Subcutaneous adipose tissue (tissue), 4 donors: Measurements from ENCODE around the gene INPP4B. TPM values are rescaled to one million over a fixed set of nuclear protein-coding genes. Genes with fewer than 3 reads are reported as not detected.

Experiments
- total RNA-seq, 4 donors: library from RNA; depleted of rRNA; stranded (reverse); fragments of >200 nt; gene quantifications; one replicate each; pipeline ENCODE4 v1.1.0, GENCODE V29; 2016
- TF ChIP-seq, protein P1 (sequence below): fragments of 450-650 bp; IDR thresholded peaks from one replicate; pipeline ENCODE4 v1.5.1; 2016; ENCODE audit warnings: low read depth, mild to moderate bottlenecking, control low read depth, antibody characterized with exemption, moderate library complexity

Gene INPP4B
- total RNA-seq, 4 donors from 2014 or later, result 14.3 to 28.1 (median 24.6) TPM

DNA sequence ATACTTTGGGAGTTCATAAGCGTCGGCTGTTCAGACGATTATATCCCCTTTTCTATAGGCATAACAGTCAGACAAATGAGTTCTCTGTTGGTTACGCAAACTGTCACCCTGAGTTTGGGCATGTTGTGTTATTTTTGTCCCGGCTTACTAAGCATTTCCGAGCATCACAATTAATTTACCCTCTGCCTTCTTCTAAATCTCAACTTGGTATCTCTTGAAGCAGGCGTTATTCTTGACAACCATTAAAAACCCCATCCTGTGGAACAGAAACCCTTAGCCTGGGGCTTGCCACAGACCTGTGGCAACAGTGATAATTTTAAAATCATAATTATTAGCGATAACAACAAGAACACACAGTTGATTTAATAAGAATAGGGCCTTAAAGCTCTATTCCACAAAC, 558.7 kb downstream of the INPP4B start:
- TF ChIP-seq, protein P1, sequence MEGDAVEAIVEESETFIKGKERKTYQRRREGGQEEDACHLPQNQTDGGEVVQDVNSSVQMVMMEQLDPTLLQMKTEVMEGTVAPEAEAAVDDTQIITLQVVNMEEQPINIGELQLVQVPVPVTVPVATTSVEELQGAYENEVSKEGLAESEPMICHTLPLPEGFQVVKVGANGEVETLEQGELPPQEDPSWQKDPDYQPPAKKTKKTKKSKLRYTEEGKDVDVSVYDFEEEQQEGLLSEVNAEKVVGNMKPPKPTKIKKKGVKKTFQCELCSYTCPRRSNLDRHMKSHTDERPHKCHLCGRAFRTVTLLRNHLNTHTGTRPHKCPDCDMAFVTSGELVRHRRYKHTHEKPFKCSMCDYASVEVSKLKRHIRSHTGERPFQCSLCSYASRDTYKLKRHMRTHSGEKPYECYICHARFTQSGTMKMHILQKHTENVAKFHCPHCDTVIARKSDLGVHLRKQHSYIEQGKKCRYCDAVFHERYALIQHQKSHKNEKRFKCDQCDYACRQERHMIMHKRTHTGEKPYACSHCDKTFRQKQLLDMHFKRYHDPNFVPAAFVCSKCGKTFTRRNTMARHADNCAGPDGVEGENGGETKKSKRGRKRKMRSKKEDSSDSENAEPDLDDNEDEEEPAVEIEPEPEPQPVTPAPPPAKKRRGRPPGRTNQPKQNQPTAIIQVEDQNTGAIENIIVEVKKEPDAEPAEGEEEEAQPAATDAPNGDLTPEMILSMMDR, result no peak

DNA sequence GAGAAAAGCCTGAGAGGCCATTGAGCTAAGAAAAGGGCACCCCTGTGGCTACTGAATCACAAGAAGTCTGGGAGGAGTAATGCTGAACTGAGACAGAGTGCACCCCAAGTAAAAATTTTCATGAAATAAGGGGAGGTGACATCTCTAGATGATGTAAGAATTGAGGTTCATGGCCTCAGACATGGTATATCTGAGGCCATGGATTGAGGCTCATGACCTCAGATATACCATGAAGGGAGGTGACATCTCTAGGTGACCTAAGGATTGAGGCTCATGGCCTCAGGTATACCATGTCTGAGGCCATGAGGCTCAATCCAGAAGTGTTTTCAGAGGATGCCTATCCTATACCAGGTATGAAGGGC, 560.9 kb downstream of the INPP4B start:
- TF ChIP-seq, protein P1, result no peak

DNA sequence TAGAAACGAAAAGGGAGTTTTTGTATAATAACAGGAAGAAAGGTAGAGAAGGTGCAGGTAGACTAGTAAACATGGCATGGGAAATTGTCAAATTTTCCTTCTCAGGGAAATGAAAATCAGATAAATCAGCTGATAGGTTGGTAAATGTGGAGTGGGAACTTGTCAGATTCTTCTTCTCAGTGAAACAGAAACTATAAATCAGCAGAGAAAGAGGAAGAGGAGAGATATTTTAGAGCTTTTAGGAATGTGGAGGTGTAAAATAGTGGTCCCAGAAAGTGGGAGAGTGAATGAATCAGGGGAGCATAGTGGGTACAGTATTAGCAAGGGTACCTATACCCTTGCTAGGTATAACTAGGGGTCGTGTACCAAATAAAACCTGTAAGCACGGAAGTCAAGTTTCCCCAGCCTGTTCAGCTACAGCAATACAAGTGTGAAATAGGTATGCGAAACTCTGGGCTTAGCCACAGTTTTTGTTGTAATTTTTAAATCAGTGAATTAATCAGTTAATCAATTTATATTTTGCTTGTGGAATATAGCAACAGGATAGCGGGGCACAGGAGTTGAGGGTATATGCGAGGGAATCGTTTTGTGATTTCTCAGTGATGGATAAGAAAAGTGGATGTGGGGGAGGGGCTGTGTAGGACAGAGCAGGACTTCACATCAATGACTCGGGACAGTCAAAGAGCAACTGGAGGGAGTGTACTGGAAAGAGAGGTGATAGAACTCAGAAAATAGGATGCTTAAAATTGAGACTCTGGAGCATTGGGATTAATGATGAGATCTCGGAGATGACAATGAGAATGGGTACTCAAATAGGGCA, 561.5 kb downstream of the INPP4B start:
- TF ChIP-seq, protein P1, result no peak

DNA sequence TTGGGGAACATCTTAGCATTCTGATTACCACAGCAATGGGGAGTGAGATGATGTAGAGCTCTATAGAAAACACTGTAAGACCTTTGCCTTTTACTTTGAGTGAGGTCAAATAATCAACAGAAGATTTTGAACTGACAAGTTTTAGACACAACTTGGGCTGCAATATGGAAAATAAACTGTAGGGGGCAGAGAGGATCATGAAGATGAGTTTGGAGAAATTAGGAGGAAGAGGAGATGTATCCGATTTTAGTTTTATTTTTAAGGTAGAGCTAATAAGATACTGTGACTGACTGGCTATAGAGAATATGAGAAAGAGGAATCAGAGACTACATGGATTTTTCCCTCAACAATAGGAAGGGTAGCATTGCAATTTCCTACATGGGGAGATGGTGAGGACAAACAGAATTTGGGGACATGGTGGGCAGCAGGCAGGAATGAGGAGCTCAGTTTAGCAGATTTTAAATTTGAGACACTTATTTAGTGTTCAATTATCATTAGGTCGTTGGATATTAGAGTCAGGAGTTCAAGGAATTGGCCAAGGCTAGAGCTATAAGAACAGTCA, 563.1 kb downstream of the INPP4B start:
- TF ChIP-seq, protein P1, result no peak

DNA sequence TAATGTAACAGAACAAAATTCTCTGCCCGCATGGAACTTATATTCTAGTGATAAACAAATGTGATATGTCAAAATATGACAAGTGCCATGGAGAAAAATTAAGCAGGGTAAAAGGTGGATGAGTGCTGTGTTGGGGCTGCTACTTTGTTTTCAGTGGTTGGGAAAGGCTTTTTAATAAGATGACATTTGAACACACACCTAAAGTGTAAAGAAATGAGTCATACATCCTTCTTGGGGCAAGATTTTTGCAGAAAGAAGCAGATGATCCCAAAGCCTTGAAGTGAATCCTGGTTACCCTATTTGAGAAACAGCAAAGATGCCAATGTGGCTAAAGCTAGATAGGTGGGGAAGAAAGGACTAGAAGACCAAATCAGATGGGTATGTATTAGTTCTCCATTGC, 564.1 kb downstream of the INPP4B start:
- TF ChIP-seq, protein P1, result no peak

DNA sequence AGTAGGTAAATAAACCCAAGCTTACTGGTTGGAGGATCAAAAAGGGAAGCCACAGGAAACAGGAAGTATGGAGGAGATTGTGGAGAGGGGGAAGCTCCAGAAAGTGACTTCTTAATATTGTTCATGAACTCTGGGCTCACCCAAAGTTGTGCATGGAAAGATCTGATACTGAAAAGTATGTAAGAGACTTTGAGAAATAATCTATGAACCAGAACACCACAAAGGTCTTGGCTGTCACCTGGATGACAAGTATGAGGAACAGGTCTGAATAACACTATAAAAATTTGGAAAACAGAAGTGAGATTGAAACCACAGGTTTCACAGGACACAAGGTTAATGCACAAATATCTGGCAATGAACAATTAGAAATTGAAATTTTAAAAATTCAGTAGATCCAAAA, 567.4 kb downstream of the INPP4B start:
- TF ChIP-seq, protein P1, result no peak

DNA sequence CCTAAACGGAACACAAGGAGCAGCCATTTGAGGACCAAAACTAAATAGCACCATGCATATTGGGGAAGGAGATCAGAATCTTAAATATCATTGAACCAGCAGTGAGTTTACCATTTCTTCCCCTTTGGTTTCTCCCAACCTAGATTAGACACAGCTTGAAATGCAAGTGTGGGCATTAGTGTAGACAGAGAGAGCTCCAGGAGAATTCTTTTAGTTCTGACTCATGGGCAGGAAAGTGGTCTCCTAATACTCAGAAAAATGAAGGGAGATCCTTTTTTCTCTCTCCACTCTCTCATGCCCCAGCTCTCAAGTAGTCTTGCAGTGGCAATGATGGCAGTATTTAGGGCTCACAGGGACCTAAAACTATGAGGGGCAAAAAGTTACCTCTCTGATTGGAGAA, 567.9 kb downstream of the INPP4B start:
- TF ChIP-seq, protein P1, result no peak
